GM13976 (cell line): ENCODE measurements around the gene GRIK3.
"Not testable (repeated sequence)": the region's sequence is repeated elsewhere in the genome, so short reads cannot be mapped to it uniquely, and the experiment has no call there.

ENCODE experiments used
- DNase-seq: peaks from one replicate; pipeline ENCODE4 v3.0.0; 2012; ENCODE audit warnings: low spot score
- CTCF ChIP-seq: IDR thresholded peaks from 2 replicates; pipeline ENCODE4 v1.5.1; 2012; ENCODE audit warnings: borderline replicate concordance, mild to moderate bottlenecking; ENCODE audit not compliant: insufficient read depth; ENCODE audit errors: extremely low read depth, missing control alignments, control extremely low read depth
- in situ Hi-C: fragments of 300-500 bp; cut with MboI; formaldehyde crosslinking; loops from one replicate; pipeline ENCODE4 v1.12.0; 2022; ENCODE audit warnings: low sequenced_read_pairs, mixed read lengths, inconsistent platforms; ENCODE audit not compliant: unreplicated experiment

GRIK3 gene

DNA sequence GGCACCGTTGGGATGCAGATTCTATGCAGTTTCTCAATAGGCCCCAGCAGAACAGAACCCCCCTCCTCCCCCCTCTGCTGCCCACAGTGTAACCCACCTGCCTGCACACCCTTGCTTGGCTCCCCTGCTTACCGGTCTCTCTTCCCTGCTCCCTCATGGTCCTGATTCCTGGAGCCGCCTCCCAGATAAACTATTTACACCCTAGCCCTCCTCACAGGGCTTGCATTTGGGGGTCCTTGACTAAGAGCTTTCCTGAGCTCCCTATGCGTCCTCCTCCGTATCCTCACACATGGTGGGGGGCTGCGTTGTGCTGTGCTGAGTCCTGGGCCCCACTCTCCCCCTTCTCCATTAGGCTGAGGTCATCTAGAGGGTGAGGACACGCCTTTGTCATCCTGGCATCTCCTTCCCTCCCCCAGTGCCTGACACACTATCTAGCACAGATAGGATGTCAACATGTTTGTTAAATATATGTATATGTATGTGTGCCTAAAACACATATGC lies 121.9 kb downstream of the GRIK3 start:
- in situ Hi-C loops, result no loop called here
- no peak for TF ChIP-seq CTCF
- DNase-seq, result no peak

- in situ Hi-C loops, result no loop called here
- TF ChIP-seq CTCF, result no peak
- no peak for DNase-seq
Observed at GRCh38 chr1:36911561-36912364, 122.6 kb downstream of the GRIK3 start.

- DNase-seq, result peak; percentile 36
- no peak for TF ChIP-seq CTCF
- in situ Hi-C loops, result no loop called here
Observed at GRCh38 chr1:36910886-36911540, 123.3 kb downstream of the GRIK3 start.

DNA sequence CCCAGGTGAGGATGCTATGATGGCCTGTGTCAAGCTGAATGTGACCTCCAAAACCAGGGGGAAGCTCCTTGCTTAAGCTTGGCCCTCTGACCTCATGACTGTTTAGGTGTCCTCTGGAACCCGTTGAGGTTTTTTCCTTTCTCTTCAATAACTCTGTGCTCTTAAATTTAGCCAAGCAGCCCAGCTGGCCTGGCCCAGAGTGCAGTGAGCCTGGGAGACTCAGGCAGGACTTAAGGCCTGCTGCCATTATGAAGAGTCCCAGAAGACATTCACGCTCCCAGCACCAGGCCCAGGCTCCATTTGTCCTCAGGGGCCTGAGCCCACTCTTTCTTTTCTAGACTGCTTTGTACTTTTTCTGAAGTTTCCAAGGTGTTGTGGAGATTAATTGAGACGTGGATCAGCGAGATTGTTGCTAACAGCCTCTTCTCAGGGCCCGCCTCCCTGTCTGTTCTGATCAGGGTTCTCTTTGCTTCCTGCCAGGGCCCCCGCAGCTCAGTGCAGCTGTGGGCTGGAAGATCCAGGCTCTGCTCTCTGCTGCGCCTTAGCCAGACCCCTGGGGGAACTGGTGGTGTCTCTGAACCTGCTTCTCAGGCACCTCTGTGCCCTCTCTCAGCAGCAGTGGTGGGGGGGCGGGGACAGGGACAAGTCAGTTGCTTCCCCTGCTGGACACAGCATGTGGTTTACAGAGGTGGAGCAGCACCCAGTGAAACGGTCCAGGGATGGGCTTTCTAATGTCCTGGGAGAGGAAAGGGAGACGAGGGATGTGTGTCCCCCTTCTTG lies 124.2 kb downstream of the GRIK3 start:
- no peak for TF ChIP-seq CTCF
- peak; percentile 20 for DNase-seq
- in situ Hi-C loops, result no loop called here

DNA sequence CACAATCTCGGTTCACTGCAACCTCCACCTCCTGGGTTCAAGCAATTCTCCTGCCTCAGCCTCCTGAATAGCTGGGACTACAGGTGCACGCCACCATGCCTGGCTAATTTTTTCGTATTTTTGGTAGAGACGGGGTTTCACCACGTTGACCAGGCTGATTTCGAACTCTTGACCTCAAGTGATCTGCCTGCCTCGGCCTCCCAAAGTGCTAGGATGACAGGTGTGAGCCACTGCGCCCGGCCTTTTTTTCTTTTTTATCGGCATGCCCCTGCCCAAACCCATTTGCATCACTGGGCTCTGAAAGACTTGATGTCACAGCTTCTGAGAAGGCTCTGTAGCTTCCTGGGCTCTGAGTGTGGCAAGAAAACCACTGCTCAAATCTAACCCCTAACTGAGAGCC lies 125.0 kb downstream of the GRIK3 start:
- in situ Hi-C loops, DNase-seq: not testable (repeated sequence)

DNA sequence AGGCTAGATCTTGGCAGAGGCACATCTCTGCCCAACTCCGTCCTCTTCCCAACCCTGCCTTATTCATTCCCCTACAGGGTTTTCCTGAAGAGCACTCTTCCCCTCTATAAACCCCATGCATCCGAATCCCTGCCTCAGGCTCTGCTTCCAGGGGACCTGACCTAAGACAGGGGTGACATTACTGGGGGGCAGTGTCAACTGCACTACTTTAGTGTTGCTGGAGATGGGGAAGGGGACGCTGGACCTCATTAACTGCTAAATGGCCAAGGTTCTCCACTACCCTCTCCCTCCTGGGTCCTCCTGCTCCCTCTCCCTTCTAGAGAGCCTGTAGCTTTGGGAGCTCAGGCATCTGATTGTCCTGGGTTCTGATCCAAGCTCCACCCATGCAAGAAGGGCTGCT lies 126.2 kb downstream of the GRIK3 start:
- in situ Hi-C loops, result no loop called here
- no peak for TF ChIP-seq CTCF
- no peak for DNase-seq
